Liver (tissue), 9 donors: Measurements from ENCODE around the gene PIGQ. TPM values are rescaled to one million over a fixed set of nuclear protein-coding genes. Genes with fewer than 3 reads are reported as not detected.

Source experiments
- DNase-seq: peaks from one replicate; pipeline ENCODE4 v3.0.0-alpha.2; 2017; ENCODE audit warnings: low spot score
- H3K27ac ChIP-seq, 2 donors: one replicate each; pipeline ENCODE4 v1.7.0; 2013; ENCODE audit warnings: inconsistent platforms in 2 of 2, low read length in 2 of 2, control low read depth in 1 of 2, low read depth in 1 of 2, mild to moderate bottlenecking in 1 of 2
- H3K27me3 ChIP-seq, 4 donors: one replicate each; pipeline versions ENCODE4 v1.6.1 to v1.7.0; 2013; ENCODE audit warnings: low read length in 3 of 4, inconsistent platforms in 1 of 4, mild to moderate bottlenecking in 1 of 4, moderate library complexity in 1 of 4; ENCODE audit not compliant: control insufficient read depth in 4 of 4, insufficient read depth in 4 of 4
- H3K36me3 ChIP-seq, 4 donors: one replicate each; pipeline versions ENCODE4 v1.6.1 to v1.7.0; 2013; ENCODE audit warnings: low read length in 3 of 4, mild to moderate bottlenecking in 3 of 4, low read depth in 1 of 4, moderate library complexity in 1 of 4; ENCODE audit not compliant: control insufficient read depth in 4 of 4, insufficient read depth in 3 of 4
- H3K4me1 ChIP-seq, 4 donors: one replicate each; pipeline versions ENCODE4 v1.6.1 to v1.7.0; 2013; ENCODE audit warnings: low read length in 3 of 4, mild to moderate bottlenecking in 3 of 4, moderate library complexity in 1 of 4; ENCODE audit not compliant: control insufficient read depth in 4 of 4, insufficient read depth in 4 of 4
- H3K4me3 ChIP-seq, 3 donors: one replicate each; pipeline versions ENCODE4 v1.6.1 to v1.7.0; 2013; ENCODE audit warnings: low read length in 3 of 3, control low read depth in 1 of 3, low read depth in 1 of 3, mild to moderate bottlenecking in 1 of 3
- H3K9ac ChIP-seq, 2 donors: one replicate each; pipeline ENCODE4 v1.7.0; 2013; ENCODE audit warnings: low read length in 2 of 2, mild to moderate bottlenecking in 2 of 2, moderate library complexity in 2 of 2, control low read depth in 1 of 2, low read depth in 1 of 2
- H3K9me3 ChIP-seq, 4 donors: one replicate each; pipeline versions ENCODE4 v1.6.1 to v1.7.0; 2013; ENCODE audit warnings: low read length in 3 of 4; ENCODE audit not compliant: control insufficient read depth in 4 of 4
- EGR1 ChIP-seq, 2 donors: IDR thresholded peaks; 2 replicates each; pipeline ENCODE4 v1.6.1; 2016 to 2018; ENCODE audit warnings: antibody characterized with exemption in 2 of 2, low read depth in 2 of 2
- FOXA1 ChIP-seq: IDR thresholded peaks from 2 replicates; pipeline ENCODE4 v1.6.1; 2016; ENCODE audit warnings: antibody characterized with exemption
- GABPA ChIP-seq, 2 donors: IDR thresholded peaks in 1 of 2; conservative IDR thresholded peaks in 1 of 2; 2 replicates each; pipeline ENCODE4 v1.6.1; 2016; ENCODE audit warnings: antibody characterized with exemption in 2 of 2, mild to moderate bottlenecking in 1 of 2, moderate library complexity in 1 of 2
- HNF4A ChIP-seq, 2 donors: conservative IDR thresholded peaks; 2 replicates each; pipeline ENCODE4 v1.6.1; 2016; ENCODE audit warnings: antibody characterized with exemption in 2 of 2, mild to moderate bottlenecking in 2 of 2
- JUND ChIP-seq, 2 donors: IDR thresholded peaks; 2 replicates each; pipeline ENCODE4 v1.6.1; 2016; ENCODE audit warnings: antibody characterized with exemption in 2 of 2
- NR2F2 ChIP-seq: IDR thresholded peaks from 2 replicates; pipeline ENCODE4 v1.6.1; 2016; ENCODE audit warnings: antibody characterized with exemption
- RAD21 ChIP-seq, 2 donors: IDR thresholded peaks; 2 replicates each; pipeline ENCODE4 v1.6.1; 2016; ENCODE audit warnings: antibody characterized with exemption in 2 of 2, mild to moderate bottlenecking in 2 of 2
- RXRA ChIP-seq, 2 donors: IDR thresholded peaks; 2 replicates each; pipeline ENCODE4 v1.6.1; 2017 to 2018; ENCODE audit warnings: antibody characterized with exemption in 2 of 2, mild to moderate bottlenecking in 1 of 2
- TAF1 ChIP-seq: conservative IDR thresholded peaks from 2 replicates; pipeline ENCODE4 v1.6.1; 2016; ENCODE audit warnings: antibody characterized with exemption, mild to moderate bottlenecking
- YY1 ChIP-seq: IDR thresholded peaks from 2 replicates; pipeline ENCODE4 v1.6.1; 2016; ENCODE audit warnings: antibody characterized with exemption, mild to moderate bottlenecking
- WGBS: extraction: QIAGEN DNeasy Blood & Tissue Kit; methylation state at CpG from one replicate; pipeline ENCODE4 v1.1.7; 2013; 5-methylcytosine and 5-hydroxymethylcytosine counted together
- polyA plus RNA-seq, 2 donors: library from polyadenylated mRNA; stranded (reverse) in 1 of 2; unstranded in 1 of 2; fragments of 200-250 nt in 1 of 2; fragments of >200 nt in 1 of 2; fragmentation: Nextera tagmentation in 1 of 2; extraction: Ambion mirVana in 1 of 2; gene quantifications; one replicate each; pipeline versions ENCODE4 v1.2.1 to v1.2.3, GENCODE V29; 2013 to 2015
- total RNA-seq, 2 donors: library from RNA; depleted of rRNA; stranded (reverse); fragments of >200 nt; gene quantifications; one replicate each; pipeline ENCODE4 v1.2.3, GENCODE V29; 2014
- TF ChIP-seq, protein P1 (sequence below): fragments of 150-350 bp; IDR thresholded peaks from 2 replicates; pipeline ENCODE4 v1.5.1; 2017; ENCODE audit warnings: improper control_type of control experiment, low read depth, low read length; ENCODE audit not compliant: missing input control
- TF ChIP-seq, protein P2 (sequence below): IDR thresholded peaks from 2 replicates; pipeline ENCODE4 v1.6.1; 2016; ENCODE audit warnings: antibody characterized with exemption, mild to moderate bottlenecking
- TF ChIP-seq, protein P3 (sequence below): IDR thresholded peaks from 2 replicates; pipeline ENCODE4 v1.6.1; 2016; ENCODE audit warnings: antibody characterized with exemption
- TF ChIP-seq, protein P4 (sequence below): IDR thresholded peaks from 2 replicates; pipeline ENCODE4 v1.6.1; 2016; ENCODE audit warnings: antibody characterized with exemption
- TF ChIP-seq, protein P5 (sequence below): IDR thresholded peaks from 2 replicates; pipeline ENCODE4 v1.6.1; 2016; ENCODE audit warnings: antibody characterized with exemption
- donor health status: healthy.
- donor health status: healthy.
- donor health status: healthy.
- donor health status: healthy.
- donor health status: healthy.

The PIGQ gene
- total and polyA plus RNA-seq, 4 donors: 16.8 to 144 (median 20.6) TPM

DNA sequence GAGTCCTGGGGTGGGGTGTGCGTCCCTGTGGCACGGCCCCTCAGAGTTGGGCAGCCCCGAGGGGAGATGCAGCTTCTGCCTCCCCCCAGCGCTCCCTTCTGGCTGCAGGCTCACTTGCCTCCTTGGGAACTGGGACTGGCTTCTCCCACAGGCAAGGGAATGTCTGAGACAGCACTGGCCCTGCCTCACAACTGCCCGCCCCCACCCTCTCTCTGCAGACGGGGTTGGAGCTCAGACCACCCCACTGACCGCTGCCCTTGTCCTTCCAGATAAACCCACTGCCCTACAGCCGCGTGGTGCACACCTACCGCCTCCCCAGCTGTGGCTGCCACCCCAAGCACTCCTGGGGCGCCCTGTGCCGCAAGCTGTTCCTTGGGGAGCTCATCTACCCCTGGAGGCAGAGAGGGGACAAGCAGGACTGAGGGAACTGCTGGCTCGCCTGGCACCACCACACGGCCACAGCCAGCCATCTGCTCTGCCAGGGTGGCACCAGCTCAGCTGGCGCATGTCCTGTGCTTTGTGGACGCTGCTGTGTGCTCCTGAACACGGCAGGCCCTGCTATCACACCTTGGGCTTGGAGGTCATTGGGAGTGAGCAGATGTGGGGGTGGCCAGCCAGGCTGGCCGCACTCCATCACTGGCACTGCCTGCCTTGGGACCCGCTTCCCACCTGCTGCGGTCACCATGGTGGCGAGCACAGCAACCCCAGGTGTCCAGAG lies 13.0 kb downstream of the PIGQ start:
- H3K27me3 ChIP-seq: no peaks in the 10 kb centered on the region
- whole genome bisulfite sequencing: 77% methylated on average over 21 of the region's 21 CpGs
- TF ChIP-seq RAD21 (IDR thresholded peaks at IDR 0.05) (peak in 1 of 2 donors; percentile 25), YY1 (no peak), RXRA (IDR thresholded peaks at IDR 0.05) (peak in 1 of 2 donors; percentile 21), FOXA1 (no peak), JUND (IDR thresholded peaks at IDR 0.05) (no peak), EGR1 (IDR thresholded peaks at IDR 0.05; ENCODE audit: low read depth in 2 of 2) (no peak), TAF1 (no peak)
- TF ChIP-seq, protein P1, sequence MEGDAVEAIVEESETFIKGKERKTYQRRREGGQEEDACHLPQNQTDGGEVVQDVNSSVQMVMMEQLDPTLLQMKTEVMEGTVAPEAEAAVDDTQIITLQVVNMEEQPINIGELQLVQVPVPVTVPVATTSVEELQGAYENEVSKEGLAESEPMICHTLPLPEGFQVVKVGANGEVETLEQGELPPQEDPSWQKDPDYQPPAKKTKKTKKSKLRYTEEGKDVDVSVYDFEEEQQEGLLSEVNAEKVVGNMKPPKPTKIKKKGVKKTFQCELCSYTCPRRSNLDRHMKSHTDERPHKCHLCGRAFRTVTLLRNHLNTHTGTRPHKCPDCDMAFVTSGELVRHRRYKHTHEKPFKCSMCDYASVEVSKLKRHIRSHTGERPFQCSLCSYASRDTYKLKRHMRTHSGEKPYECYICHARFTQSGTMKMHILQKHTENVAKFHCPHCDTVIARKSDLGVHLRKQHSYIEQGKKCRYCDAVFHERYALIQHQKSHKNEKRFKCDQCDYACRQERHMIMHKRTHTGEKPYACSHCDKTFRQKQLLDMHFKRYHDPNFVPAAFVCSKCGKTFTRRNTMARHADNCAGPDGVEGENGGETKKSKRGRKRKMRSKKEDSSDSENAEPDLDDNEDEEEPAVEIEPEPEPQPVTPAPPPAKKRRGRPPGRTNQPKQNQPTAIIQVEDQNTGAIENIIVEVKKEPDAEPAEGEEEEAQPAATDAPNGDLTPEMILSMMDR: no peak
- TF ChIP-seq, protein P2, sequence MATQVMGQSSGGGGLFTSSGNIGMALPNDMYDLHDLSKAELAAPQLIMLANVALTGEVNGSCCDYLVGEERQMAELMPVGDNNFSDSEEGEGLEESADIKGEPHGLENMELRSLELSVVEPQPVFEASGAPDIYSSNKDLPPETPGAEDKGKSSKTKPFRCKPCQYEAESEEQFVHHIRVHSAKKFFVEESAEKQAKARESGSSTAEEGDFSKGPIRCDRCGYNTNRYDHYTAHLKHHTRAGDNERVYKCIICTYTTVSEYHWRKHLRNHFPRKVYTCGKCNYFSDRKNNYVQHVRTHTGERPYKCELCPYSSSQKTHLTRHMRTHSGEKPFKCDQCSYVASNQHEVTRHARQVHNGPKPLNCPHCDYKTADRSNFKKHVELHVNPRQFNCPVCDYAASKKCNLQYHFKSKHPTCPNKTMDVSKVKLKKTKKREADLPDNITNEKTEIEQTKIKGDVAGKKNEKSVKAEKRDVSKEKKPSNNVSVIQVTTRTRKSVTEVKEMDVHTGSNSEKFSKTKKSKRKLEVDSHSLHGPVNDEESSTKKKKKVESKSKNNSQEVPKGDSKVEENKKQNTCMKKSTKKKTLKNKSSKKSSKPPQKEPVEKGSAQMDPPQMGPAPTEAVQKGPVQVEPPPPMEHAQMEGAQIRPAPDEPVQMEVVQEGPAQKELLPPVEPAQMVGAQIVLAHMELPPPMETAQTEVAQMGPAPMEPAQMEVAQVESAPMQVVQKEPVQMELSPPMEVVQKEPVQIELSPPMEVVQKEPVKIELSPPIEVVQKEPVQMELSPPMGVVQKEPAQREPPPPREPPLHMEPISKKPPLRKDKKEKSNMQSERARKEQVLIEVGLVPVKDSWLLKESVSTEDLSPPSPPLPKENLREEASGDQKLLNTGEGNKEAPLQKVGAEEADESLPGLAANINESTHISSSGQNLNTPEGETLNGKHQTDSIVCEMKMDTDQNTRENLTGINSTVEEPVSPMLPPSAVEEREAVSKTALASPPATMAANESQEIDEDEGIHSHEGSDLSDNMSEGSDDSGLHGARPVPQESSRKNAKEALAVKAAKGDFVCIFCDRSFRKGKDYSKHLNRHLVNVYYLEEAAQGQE: no peak
- TF ChIP-seq, protein P3, sequence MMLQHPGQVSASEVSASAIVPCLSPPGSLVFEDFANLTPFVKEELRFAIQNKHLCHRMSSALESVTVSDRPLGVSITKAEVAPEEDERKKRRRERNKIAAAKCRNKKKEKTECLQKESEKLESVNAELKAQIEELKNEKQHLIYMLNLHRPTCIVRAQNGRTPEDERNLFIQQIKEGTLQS: no peak
- no peak overlapping the region for H3K27ac ChIP-seq
- no peaks in the 10 kb centered on the region for H3K36me3 ChIP-seq
- H3K4me1 ChIP-seq: peaks cover 12 to 46% (median 37%) of the 10 kb centered on the region in 4 donors
- DNase-seq: no peak
- H3K9ac ChIP-seq: peak overlapping the region in 1 of 2 donors; percentile 12
- H3K9me3 ChIP-seq: no peaks in the 10 kb centered on the region
- H3K4me3 ChIP-seq: no peak overlapping the region

DNA sequence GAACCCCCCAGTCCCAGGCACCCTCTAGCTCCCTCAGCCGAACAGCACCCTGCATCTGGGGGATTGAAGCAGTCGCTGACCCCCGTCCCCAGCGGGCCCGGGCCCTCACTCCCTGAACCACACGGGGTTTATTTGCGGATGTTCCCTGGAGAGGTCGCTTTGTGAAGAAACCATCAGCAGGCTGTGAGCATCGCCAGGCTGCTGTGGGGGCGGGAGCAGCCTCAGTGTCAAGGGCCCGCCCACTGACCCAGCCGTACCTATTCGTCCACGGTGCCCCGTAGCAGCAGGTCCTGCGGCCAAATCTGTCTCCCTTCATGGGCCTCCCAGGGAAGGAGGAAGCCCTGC lies 13.7 kb downstream of the PIGQ start:
- H3K27me3 ChIP-seq: no peaks in the 10 kb centered on the region
- no peak overlapping the region for H3K9ac ChIP-seq
- H3K36me3 ChIP-seq: no peaks in the 10 kb centered on the region
- H3K4me3 ChIP-seq: no peak overlapping the region
- H3K27ac ChIP-seq: peak overlapping the region in 1 of 2 donors; percentile 34
- H3K4me1 ChIP-seq: peaks cover 14 to 53% (median 39%) of the 10 kb centered on the region in 4 donors
- DNase-seq: no peak
- WGBS: 45% methylated on average over 16 of the region's 16 CpGs
- H3K9me3 ChIP-seq: no peaks in the 10 kb centered on the region
- TF ChIP-seq, protein P4, sequence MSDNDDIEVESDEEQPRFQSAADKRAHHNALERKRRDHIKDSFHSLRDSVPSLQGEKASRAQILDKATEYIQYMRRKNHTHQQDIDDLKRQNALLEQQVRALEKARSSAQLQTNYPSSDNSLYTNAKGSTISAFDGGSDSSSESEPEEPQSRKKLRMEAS: no peak
- TF ChIP-seq NR2F2 (no peak), HNF4A (conservative IDR thresholded peaks at IDR 0.05) (no peak), FOXA1 (no peak), RAD21 (IDR thresholded peaks at IDR 0.05) (no peak), YY1 (no peak), GABPA (IDR thresholded peaks at IDR 0.05 in 1 of 2, conservative IDR thresholded peaks at IDR 0.05 in 1 of 2) (no peak), EGR1 (IDR thresholded peaks at IDR 0.05; ENCODE audit: low read depth in 2 of 2) (no peak), TAF1 (no peak)
- TF ChIP-seq, protein P2: no peak
- TF ChIP-seq, protein P5, sequence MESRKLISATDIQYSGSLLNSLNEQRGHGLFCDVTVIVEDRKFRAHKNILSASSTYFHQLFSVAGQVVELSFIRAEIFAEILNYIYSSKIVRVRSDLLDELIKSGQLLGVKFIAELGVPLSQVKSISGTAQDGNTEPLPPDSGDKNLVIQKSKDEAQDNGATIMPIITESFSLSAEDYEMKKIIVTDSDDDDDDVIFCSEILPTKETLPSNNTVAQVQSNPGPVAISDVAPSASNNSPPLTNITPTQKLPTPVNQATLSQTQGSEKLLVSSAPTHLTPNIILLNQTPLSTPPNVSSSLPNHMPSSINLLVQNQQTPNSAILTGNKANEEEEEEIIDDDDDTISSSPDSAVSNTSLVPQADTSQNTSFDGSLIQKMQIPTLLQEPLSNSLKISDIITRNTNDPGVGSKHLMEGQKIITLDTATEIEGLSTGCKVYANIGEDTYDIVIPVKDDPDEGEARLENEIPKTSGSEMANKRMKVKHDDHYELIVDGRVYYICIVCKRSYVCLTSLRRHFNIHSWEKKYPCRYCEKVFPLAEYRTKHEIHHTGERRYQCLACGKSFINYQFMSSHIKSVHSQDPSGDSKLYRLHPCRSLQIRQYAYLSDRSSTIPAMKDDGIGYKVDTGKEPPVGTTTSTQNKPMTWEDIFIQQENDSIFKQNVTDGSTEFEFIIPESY: no peak
- TF ChIP-seq, protein P3: no peak
- TF ChIP-seq, protein P1: no peak
